Stimulated activated CD8-positive, alpha-beta memory T cell treated with anti-CD3 and anti-CD28 coated beads, Interleukin-15, amount 100 ng/mL, for 48 hours (primary cell): ENCODE measurements around the gene LTF.
"Not testable (repeated sequence)": the region's sequence is repeated elsewhere in the genome, so short reads cannot be mapped to it uniquely, and the experiment has no call there.

ENCODE experiments used
- DNase-seq, 2 donors: peaks; one replicate each; pipeline ENCODE4 v3.0.0-alpha.2; 2020; ENCODE audit warnings: low read depth in 2 of 2

The LTF gene

DNA sequence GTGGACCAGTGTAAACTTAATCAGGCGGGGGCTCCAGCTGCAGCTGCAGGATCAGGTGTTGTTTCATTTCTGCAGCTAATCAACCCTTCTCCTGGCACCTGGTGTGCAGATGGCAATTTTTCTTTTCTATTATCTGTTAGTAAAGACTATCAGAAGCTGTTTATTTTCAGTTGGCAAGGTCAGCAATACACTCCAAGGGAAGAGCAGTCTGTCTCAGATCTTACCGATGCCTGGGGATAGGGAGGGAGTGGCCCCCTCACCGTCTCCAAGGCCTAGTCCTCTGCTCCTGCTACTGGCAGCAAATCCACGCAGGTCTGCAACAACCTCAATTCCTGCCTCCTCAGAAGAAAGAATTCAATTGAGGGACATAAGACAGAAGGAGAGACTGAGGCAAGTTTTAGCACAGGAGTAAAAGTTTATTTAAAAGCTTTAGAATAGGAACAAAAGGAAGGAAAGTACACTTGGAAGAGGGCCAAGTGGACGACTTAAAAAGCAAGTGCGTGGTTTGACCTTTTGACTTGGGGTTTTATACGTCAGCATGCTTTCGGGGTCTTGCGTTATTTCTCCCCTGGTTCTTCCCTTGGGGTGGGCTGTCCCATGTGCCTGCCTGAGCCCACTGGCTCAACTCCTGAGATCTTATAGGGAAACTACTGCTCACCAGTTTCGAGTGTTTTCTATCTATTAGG is 48.4 kb downstream of the LTF start:
- DNase-seq: no peak

DNA sequence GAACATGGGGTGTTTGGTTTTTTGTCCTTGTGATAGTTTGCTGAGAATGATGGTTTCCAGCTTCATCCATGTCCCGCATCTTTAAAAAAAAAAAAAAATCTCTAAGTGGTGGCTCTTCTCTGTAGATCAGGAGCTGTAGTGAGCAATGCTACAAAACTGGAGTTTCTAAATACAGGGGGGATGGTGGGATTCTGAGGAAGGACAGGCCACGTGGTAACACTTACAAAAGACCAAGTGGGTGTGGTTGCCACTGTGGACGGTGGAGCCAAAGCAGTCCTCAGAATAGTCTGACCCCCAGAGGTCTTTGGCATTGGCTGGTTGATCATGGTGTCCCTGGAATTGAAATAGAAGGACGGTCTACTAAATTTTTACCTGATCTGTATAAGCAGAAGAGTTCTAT is 50.0 kb downstream of the LTF start:
- DNase-seq: no peak

DNA sequence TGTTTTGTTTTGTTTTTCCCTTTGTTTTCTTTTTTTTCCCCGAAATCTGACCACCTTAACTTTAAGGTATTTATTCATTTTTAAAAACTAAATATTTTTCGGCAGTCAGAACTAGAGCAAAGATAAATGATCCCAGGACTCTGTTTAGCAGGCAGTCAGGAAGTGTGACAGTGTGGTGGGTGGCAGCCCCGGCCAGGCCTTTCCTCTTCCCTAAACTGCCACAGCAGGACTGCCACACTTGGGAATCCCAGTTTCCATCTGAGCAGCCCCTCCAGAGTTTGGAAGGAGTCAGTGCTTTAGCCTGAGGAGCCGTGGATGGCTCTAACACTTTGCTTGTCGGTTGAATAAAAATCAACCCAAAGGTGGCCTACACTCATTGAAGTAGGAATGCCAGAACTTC is 50.8 kb downstream of the LTF start:
- no peak for DNase-seq

DNA sequence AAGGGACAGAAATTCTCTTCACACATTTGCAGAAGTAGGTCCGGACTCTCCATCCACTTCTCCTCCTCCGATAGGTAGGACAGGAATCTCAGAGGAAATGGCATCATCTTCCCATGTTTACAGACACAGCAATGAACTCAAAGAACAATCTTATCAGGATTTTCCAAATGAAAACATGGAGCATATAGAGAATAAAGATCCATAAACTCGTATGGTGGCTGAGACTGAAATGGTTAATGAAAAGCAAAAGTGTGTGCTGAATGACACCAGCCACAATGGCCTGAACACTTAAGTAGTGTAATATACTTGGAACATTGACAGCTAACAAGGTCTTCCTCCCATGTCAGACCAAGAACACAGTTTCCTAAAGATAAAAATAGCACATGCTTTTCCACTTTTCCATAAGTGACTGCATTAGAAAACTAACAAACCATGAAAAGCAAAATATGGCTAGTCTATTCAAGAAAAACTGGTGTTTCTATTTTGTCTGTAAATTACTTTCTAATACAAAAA is 51.9 kb downstream of the LTF start:
- no peak for DNase-seq

DNA sequence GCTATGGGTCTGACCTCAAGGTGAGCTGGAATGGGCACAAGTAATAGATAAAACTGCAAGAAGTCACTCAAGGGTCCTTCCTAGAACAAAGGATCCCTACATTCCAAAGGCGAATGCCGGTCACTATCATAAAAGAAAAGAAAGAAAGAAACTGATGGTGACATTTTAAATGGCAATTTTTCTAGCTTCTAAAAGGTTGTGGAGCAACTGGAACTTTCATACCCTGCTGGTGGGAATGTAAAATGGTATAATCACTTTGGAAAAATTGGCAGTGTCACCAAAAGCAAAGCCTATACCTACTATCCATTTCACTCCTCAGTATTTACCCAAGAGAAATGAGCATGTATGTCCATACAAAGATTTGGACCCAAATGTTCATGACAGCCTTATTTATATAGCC is 53.4 kb downstream of the LTF start:
- no peak for DNase-seq

DNA sequence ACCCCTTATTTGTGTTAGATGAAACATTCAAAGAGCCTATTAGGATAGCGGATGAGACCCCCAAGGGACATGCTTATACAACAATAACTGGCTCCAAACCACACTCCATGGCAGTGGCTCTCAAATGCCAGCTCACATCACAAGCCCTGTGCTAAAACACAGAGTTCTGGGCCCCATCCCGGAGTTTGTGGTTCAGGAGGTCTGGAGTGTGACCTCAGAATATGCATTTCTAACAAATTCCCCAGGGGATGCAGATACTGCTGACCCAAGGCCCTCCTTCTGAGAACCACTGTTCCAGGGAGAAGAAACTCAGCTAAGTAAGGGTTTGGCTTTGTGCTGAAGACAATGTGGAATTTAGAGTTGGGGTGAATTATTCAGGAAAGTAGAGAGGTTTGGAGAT is 54.0 kb downstream of the LTF start:
- no peak for DNase-seq

DNA sequence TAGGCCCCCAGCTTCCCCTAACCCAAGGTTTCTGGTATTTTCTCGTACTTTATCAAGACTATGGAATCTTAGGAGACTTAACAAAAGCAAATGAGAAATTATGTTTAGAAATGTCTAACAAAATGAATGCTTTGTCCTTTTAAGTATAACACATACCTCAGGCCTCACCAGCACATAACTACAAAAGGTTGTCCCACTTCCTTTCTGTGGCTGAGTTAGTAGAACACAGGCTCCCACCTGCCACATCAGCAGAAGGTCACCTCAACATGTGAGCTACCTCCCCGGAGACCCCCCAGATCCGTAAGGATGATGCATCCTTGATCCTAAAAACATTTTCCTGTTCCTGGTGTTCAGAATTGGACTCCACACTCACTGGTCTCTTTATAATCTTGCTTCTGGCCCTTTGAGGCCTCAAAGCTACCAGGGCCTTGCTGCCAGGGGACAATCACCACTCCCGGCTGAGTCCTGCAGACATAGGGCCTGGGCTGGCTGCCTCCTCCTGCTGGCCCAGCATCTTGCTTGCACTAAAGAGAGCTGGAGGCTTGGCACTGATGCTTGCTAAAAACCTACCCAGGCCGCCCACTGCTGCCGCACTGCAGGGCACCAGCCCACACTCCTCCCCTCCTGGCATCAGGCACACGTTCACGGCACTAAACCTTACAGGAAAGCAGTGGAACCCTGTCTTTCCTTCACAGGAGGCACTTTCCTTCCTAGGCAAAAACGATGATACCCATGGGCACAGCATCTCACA is 54.8 kb downstream of the LTF start:
- DNase-seq: no peak

DNA sequence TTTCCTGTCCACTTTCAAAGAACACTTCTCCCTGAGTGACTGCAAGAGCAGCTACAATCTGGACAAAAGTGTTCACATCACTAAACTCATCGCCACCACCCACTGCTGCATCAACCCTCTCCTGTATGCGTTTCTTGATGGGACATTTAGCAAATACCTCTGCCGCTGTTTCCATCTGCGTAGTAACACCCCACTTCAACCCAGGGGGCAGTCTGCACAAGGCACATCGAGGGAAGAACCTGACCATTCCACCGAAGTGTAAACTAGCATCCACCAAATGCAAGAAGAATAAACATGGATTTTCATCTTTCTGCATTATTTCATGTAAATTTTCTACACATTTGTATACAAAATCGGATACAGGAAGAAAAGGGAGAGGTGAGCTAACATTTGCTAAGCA is 55.9 kb downstream of the LTF start:
- no peak for DNase-seq

DNA sequence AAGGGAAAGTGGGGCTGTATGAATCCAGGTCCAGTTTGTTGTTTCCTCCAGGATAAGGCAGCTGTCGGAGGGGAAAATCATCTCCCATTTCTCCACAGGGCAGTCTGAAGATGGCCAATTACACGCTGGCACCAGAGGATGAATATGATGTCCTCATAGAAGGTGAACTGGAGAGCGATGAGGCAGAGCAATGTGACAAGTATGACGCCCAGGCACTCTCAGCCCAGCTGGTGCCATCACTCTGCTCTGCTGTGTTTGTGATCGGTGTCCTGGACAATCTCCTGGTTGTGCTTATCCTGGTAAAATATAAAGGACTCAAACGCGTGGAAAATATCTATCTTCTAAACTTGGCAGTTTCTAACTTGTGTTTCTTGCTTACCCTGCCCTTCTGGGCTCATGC is 56.7 kb downstream of the LTF start:
- DNase-seq: no peak

DNA sequence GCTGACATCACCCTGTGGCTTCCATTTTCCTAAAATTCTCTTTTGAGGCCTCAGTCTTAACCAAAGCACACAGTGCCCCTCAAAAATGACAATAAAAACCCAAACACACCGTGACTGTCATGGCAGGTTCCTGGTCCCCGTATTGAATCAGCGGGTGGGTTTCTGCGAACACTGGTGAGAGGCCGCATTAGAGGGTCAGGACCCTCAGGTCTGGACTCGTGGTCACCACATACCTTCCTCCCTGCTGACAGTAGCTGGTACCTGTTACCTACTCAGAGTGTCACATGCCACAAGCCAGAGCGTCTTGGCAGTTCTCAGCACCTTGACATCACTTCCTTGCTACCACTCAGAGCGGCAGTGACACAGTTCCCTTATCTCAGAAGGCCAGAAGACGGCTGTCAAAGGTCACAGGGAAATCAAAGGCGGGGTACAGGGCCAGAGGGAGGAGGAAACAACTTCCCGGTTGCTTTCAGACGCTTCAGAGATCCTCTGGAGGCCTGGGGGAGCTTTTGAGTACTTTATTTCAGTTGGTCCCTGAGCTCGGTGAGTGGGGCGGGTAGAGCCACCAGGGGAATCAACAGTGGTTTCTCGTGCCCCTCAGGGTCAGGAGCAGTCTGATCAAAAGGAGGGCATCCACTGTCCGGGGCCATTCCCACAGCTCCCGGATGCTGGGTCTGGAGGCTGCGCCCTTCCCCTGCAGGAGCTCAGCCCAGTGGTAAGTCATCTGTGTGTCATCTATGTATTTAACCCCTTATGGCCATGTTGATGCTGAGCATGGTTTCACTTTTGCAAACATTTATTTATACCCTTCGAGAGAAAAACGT is 57.7 kb downstream of the LTF start, which contains the start of the genes CCR5AS and CCRL2:
Gene CCR5AS, minus strand, starts transcription at position 279 of the 824 bp plus-strand sequence.
Gene CCRL2, plus strand, starts transcription at position 472 of the 824 bp plus-strand sequence. CDS start 821 bp downstream, outside the sequence.
- peak in 1 of 2 donors; percentile 37 for DNase-seq

DNA sequence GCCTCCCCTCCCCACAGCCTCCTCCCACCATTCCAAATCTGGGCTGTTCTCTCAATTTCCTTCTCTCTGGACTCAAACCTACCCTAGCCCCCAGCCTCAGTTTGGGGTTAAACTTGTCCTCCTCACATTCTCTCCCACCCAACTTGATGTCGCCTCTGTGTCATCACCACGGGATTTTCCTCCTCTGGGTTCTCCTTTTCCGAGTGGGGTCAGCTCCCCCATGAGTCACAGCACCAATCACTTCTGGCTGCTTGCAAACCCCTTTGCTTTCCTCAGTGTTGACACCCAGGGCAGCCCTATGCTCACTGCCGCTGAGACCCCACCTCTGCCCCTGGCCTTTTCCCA is 58.3 kb downstream of the LTF start:
- DNase-seq: no peak

DNA sequence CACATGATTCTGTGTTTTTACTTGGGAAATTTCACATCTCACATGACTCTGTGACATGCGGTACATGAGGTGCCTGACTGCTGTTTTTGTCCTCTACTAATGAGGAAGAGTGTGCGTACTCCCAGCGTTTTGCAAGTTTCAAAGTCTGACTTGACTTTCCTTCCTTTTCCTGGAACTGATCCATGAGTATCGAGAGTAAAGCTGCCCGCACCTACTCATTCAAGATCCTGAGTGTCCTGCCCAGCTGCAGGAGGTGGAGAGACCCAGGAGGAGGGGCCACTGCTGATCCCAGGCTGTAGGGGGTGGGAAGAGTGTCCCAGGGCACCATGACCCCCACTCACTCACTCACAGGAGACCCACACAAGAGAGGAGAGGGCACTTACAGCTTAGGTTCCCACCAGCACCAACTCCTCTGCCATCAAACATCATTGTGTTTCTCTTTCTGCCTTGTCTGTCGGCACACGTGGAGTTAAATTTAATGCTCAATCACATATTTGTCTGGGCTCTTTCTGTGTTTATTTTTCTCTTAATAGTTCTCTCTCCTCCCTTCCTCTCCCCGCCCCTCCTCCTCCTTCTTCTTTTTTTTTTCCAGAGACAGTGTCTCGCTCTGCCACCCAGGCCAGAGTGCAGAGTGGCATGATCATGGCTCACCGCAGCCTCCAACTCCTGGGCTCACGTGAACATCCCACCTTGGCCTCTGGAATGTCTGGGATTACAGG is 59.2 kb downstream of the LTF start:
- DNase-seq: no peak

DNA sequence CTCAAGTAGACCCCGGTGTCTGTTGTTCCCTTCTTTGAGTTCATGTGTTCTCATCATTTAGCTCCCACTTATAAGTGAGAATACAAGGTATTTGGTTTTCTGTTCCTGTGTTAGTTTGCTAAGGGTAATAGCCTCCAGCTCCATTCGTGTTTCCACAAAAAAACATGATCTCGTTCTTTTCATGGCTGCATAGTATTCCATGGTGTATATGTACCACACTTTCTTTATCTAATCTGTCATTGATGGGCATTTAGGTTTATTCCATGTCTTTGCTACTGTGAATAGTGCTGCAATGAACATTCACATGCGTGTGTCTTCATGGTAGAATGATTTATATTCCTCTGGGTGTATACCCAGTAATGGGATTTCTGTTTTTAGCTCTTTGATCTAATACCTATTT is 61.8 kb downstream of the LTF start:
- DNase-seq: not testable (repeated sequence)

DNA sequence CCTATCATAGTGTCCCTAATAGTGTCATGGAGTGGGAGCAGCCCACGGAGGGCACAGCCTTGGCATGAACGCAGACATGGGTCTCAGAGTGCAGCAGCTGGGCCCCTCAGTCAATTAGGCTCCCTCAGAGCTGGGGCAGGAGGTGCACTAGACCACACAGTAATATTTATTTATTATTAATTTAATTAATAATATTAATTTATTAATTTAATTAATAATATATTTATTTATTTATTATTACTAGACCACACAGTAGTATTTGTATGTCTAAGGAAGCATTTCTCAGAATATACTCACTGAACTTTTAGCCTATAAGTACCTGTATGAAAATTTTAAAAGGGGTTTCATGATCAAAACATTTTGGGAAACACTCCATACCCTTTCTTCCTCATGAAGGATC is 63.1 kb downstream of the LTF start:
- DNase-seq: no peak

DNA sequence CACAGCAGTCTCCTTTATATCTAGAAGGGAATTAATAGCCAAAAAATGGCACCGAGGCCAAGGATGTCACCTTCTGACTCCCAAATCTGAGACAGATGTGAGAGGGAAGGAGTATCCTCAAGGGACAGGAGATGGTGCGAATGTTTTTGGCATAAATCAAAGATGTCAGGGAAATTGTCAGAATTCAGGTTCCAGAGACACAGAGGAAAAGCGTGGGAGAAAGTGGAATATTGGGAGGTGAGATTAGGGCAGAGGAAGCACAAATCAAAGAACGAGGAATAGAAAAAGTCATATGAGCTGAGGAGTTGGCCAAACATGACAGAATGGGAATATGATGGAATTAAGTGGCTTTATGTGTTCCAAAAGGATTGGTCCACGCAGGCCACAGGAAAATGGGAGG is 63.9 kb downstream of the LTF start:
- no peak for DNase-seq

DNA sequence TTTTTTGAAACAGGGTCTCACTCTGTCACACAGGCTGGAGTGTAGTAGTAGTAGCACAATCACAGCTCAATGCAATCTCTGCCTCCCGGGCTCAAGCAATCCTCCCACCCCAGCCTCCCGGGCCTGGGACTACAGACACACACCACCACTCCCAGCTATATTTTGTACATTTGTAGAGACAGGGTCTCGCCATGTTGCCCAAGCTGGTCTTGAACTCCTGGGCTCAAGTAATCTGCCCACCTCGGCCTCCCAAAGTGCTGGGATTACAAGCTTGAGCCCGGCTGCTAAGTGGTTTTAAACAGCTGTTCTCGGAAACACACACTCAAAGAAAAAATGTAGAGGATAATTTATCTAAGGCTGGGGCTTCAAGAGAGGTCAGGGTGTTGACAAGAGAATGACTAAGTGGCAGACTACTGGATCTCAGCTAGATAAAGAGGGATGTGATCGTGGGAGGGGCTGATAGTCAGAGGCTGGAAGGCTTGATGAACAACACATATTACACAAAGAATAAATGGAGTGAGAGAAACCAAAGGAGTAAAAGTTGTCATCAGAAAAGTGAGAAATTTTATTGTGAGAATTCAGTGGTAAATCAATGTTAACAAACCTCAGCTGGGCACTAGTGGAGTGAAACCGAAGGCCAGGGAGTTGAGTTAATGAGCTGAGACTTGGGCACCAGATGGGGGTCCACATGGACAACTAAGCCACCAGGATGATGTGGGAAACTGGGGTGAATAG is 64.5 kb downstream of the LTF start:
- DNase-seq: no peak

DNA sequence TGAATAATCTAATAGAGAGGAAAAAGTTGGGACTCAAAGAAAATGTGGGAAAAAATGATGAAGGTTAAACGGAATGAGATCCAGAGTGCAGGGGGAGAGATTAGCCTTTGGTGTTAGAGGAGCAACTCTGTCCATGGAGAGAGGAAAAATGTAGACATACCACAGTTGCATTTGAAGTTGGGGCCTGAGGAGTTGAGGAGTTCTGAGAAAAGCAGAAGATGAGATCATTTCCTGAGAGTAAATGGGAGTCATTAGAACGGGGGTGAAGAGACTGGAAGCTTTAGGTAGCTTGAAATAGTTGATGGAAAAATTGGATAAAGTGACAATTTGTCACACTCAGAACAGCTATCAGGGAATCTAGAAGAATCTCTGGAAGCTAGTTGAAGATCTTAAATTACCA is 65.1 kb downstream of the LTF start:
- no peak for DNase-seq

DNA sequence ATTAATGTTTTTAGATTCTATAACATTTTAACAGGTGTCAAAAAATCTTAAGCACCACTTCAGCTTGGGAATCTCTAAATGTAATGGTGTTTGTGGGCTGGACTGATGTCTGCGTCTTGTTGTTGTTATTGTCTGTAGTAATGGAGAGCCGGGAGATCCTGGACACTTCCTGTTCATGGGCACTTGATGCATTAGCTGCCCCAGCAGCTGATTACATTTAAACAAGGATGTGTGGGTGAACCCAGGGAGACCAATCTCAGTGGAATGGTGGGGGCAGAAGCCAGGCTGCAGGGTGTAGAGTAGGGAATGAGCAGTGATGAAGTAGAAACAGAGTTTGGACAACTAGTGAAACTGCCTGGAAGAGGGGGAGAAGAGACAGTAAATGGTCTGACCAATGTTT is 65.6 kb downstream of the LTF start:
- DNase-seq: no peak

DNA sequence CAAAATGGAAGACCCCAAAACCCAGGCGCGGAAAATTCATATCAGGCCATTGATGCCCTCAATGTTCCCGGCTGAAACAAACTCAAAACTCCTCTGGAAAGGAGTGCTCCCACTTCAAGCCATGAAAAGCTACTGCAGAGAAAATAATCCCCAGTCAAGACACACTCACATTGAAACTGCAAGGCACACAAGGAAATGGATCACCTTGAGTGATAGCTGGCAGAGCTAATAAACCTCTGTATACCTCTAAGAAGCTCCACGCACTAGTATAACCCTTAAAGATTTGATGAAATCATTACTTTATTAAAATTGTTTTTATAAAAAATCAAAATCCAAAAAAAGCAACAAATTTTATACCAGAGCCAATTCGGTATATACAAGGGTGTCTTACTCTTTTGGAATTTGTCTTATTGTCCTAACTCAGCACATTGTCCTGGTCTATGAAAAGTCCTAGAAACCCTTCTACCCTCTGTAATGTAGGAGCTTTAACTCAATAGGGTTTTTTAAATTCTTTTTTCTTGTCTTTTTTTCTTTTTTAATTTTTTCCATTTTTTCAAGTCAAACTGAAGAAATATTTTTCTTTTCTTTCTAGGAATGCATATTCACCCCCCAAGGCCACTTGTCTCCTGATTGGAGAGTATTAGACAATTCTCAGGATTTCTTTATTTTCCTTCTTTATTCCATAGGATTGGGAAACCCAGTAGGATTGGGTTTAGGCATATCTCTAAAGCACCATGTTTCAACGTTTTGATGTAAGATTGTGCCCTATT is 66.3 kb downstream of the LTF start:
- no peak for DNase-seq

DNA sequence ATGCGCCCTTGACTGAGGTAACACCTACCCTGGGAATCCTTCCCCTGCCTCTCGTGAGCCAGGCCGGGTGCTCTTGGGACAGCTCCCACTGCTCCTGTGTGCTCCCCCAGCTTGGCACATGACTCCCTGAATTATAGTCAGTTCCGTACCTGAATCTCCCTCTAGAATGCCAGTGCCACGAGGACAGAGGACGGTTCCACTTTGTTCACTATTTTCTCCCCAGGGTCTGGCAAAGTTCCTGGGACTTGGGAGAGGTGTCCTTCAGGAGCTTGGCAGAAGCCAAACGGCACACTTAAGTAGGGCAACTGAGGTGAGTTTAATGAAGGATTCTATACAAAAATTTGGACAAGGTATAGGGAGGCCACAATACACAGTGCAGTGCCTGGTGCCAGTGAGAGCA is 67.6 kb downstream of the LTF start:
- DNase-seq: no peak
